ENCODE measurements around the gene SEC16A.
A peak's percentile ranks its signal among the peaks of the same experiment; 100 is the strongest.

Gene SEC16A

DNA sequence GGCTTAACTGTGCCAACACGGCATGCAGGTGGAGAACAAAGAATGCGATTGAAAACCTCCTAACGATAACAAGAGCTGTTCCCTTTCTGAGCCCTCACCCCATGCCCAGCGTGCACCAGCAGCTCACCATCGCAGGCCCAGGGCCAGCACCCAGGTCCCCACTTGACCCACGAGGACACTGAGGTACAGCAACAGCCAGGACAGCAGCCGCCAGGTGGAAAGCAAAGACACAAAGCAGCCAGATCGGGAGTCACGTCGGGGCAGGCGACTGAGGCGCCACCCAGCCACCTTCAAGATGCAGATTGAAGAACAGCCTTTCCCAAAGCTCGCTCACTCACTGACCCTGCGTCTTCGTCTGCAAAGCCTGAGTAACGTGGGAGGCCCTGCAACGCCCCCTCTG lies 6.9 kb upstream of the SEC16A start:
- TF ChIP-seq CTCF (IDR thresholded peaks at IDR 0.05; ENCODE audit: low read depth, low read length) = no peak
- H3K4me3 ChIP-seq (replicated peaks in 1 of 2; ENCODE audit: low read depth in 2 of 2, low read length in 2 of 2) = no peak overlapping the region
- DNase-seq (ENCODE audit: low read depth in 2 of 2) = no peak

- DNase-seq (ENCODE audit: low read depth in 2 of 2) = peak; percentile 46 to 55
- peak; percentile 95 for TF ChIP-seq CTCF (IDR thresholded peaks at IDR 0.05; ENCODE audit: low read depth, low read length)
- H3K4me3 ChIP-seq (replicated peaks in 1 of 2; ENCODE audit: low read depth in 2 of 2, low read length in 2 of 2) = no peak overlapping the region
Measured at GRCh38 chr9:136488247-136489214, 5.7 kb upstream of the SEC16A start.

- no peak overlapping the region for H3K4me3 ChIP-seq (replicated peaks in 1 of 2; ENCODE audit: low read depth in 2 of 2, low read length in 2 of 2)
- TF ChIP-seq CTCF (IDR thresholded peaks at IDR 0.05; ENCODE audit: low read depth, low read length) = no peak
- DNase-seq (ENCODE audit: low read depth in 2 of 2) = no peak
Measured at GRCh38 chr9:136487672-136488071, 4.8 kb upstream of the SEC16A start.

DNA sequence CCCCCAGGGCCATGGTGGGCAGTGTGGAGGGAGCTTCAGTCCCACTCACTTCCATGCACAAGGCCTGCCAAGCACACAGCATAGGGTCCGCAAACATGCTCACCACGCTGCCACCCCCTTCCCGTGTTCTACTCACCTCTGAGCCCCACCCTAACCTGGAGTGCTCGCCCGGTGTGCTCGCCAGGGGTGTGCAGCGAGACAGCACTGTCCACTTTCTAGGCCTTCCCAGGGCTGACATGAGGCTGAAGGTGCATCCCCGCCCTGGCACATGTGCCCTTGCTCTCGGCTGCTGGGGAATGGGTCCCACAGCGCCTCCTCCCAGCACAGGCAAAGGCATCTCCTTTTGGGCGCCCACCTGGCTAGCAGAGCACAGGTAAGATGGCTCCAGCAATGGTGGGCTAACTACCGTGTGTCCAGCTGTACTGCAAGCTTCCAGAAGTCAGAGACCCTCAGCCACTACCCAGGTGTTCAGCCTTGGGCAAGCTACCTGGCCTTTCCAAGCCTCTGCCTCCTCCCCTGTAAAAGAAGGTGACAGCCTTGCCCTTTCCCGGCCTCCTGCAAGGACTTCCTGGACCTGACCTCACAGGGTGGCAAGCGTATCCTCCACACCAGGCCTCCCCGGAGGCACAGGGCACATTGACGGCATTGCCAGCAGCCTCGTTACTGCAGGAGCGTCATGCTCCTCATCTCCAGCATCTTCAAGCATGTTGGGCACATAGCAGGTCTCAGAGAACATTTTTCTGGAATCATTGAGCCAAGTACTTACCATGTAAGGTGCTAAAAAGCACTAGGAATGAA lies 4.2 kb upstream of the SEC16A start:
- DNase-seq (ENCODE audit: low read depth in 2 of 2) = no peak
- H3K4me3 ChIP-seq (replicated peaks in 1 of 2; ENCODE audit: low read depth in 2 of 2, low read length in 2 of 2) = no peak overlapping the region
- TF ChIP-seq CTCF (IDR thresholded peaks at IDR 0.05; ENCODE audit: low read depth, low read length) = no peak

DNA sequence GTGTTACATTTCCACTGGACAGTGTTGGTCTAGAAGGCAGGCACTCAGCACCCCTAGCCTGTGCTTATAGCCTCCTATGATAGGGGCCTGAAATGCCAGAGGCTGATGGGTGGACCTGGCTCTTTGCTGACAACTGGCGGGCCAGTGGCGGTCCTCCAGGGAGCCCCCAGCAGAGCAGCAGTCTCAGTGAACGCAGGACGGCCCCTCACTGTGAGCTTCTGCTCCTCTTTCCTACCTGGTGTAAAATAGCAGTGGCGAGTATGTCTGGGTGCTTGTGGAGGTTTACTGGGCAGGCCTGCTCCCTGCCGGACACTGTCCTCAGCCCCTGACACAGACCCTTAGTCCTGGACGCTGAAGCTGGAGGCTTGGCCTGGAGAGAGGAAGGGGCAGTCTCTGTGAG lies 3.3 kb upstream of the SEC16A start:
- no peak overlapping the region for H3K4me3 ChIP-seq (replicated peaks in 1 of 2; ENCODE audit: low read depth in 2 of 2, low read length in 2 of 2)
- no peak for DNase-seq (ENCODE audit: low read depth in 2 of 2)
- no peak for TF ChIP-seq CTCF (IDR thresholded peaks at IDR 0.05; ENCODE audit: low read depth, low read length)

DNA sequence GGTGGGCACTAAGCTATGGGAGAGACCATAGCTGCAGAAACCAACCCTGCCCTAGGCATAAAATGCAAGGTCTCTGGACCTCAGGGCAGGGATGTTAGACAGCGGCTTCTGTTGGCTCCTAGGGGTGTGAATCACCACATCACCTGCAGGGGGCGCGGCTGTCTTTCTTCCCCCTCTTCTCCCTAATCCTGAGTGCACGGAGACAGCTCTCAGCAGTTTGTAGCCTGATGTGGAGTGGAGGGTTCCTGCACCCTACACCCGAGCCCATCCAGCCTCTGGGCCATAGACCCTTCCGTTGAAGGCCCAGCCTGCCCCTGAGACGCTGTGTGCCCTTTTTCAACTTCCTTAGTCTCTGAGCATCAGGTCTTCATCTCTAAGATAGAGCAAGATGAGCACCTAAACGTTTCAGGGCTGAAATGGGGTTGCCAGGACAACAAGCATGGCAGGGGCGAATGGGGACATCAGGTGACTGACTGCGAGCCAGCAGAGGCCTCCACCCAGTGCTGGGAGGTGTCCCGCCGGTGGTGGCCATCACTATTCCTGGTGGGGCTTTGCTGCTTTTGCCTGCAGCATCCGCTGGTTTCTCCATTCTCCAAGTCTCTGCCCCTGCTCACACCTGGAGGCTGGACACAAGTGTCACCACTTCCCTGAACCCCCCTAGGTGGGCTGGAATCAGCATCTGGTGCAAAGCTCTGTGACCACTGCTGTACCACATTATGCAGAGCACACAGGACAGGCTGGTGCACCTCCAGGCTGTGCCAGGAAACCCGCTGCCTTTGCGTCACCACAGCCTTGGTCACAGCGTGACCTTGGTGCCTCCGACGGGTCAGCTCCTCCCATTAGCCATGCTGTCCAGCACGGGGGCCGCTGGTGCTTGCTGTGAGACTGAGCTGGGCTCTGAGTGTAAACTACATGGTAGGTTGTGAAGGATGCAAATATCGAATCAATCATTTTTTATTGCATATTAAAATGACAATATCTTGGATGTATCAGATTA lies 2.5 kb upstream of the SEC16A start:
- TF ChIP-seq CTCF (IDR thresholded peaks at IDR 0.05; ENCODE audit: low read depth, low read length) = peak; percentile 86
- no peak overlapping the region for H3K4me3 ChIP-seq (replicated peaks in 1 of 2; ENCODE audit: low read depth in 2 of 2, low read length in 2 of 2)
- DNase-seq (ENCODE audit: low read depth in 2 of 2) = peak; percentile 83 to 84

All from cardiac fibroblast (primary cell).